WTC11 (cell line): ENCODE measurements around the gene GNA14. TPM values are rescaled to one million over a fixed set of nuclear protein-coding genes. Genes with fewer than 3 reads are reported as not detected.

Source experiments
- ATAC-seq: fragments of 200-7000 bp; cut with Tn5 transposase; 2 replicates; pipeline ENCODE4 v1.10.0; 2021; ENCODE audit warnings: mild to moderate bottlenecking, moderate library complexity
- CTCF ChIA-PET: fragments of 300-600 bp; sonication (Branson Sonifier 250); formaldehyde crosslinking; loops from one replicate; lab custom pipeline; 2021; ENCODE audit warnings: antibody characterized with exemption; lab: Charles Lee
- POLR2A ChIA-PET: fragments of 350-600 bp; sonication (Branson Sonifier 250); formaldehyde crosslinking; loops from one replicate; lab custom pipeline; 2021; ENCODE audit warnings: antibody characterized with exemption; lab: Charles Lee
- DNase-seq: peaks from one replicate; pipeline ENCODE4 v3.0.0; 2021; ENCODE audit warnings: low spot score
- H3K27ac Mint-ChIP-seq: 2 replicates; pipeline ENCODE4 v1.8.0; 2021; ENCODE audit warnings: mixed read lengths
- H3K27me3 Mint-ChIP-seq: 2 replicates; pipeline ENCODE4 v1.8.0; 2021; ENCODE audit warnings: low read depth, mild to moderate bottlenecking, moderate library complexity, mixed read lengths
- H3K36me3 Mint-ChIP-seq: 2 replicates; pipeline ENCODE4 v1.8.0; 2021; ENCODE audit warnings: mixed read lengths
- H3K4me1 Mint-ChIP-seq: 2 replicates; pipeline ENCODE4 v1.8.0; 2022; ENCODE audit warnings: mixed read lengths
- H3K4me3 Mint-ChIP-seq: 2 replicates; pipeline ENCODE4 v1.8.0; 2021; ENCODE audit warnings: mild to moderate bottlenecking, moderate library complexity, mixed read lengths
- H3K9me3 Mint-ChIP-seq: 2 replicates; pipeline ENCODE4 v1.8.0; 2021; ENCODE audit warnings: mixed read lengths
- GABPB1 ChIP-seq: sonication (generic); formaldehyde crosslinking; IDR thresholded peaks from 2 replicates; pipeline ENCODE4 v1.8.1; 2023; ENCODE audit warnings: mild to moderate bottlenecking, missing genetic modification reagents
- IRF2 ChIP-seq: sonication (generic); formaldehyde crosslinking; IDR thresholded peaks from 2 replicates; pipeline ENCODE4 v1.8.0; 2022; ENCODE audit warnings: low read depth, missing genetic modification reagents, borderline replicate concordance
- NFYB ChIP-seq: sonication (generic); formaldehyde crosslinking; conservative IDR thresholded peaks from 2 replicates; pipeline ENCODE4 v1.8.0; 2022; ENCODE audit warnings: low read depth, missing genetic modification reagents
- RELA ChIP-seq: sonication (generic); formaldehyde crosslinking; IDR thresholded peaks from 2 replicates; pipeline ENCODE4 v1.8.1; 2022; ENCODE audit warnings: missing genetic modification reagents, mild to moderate bottlenecking, borderline replicate concordance
- SMAD3 ChIP-seq: sonication (generic); formaldehyde crosslinking; IDR thresholded peaks from 2 replicates; pipeline ENCODE4 v1.8.0; 2022; ENCODE audit warnings: missing genetic modification reagents, mild to moderate bottlenecking, borderline replicate concordance
- SP1 ChIP-seq: sonication (generic); formaldehyde crosslinking; conservative IDR thresholded peaks from 2 replicates; pipeline ENCODE4 v1.8.1; 2022; ENCODE audit warnings: missing genetic modification reagents
- TEAD4 ChIP-seq: sonication (generic); formaldehyde crosslinking; IDR thresholded peaks from 2 replicates; pipeline ENCODE4 v1.8.0; 2022; ENCODE audit warnings: mild to moderate bottlenecking, missing genetic modification reagents
- ZNF263 ChIP-seq: sonication (generic); formaldehyde crosslinking; IDR thresholded peaks from 2 replicates; pipeline ENCODE4 v1.8.1; 2022; ENCODE audit warnings: low read depth, mild to moderate bottlenecking, moderate library complexity, missing genetic modification reagents
- ZNF317 ChIP-seq: sonication (generic); formaldehyde crosslinking; IDR thresholded peaks from 2 replicates; pipeline ENCODE4 v1.8.1; 2023; ENCODE audit warnings: low read depth, mild to moderate bottlenecking, moderate library complexity, missing genetic modification reagents, borderline replicate concordance
- ZNF396 ChIP-seq: fragments of 250-450 bp; sonication (Bioruptor Pico); IDR thresholded peaks from 2 replicates; pipeline ENCODE4 v1.8.0; 2021; ENCODE audit warnings: mild to moderate bottlenecking, moderate library complexity, borderline replicate concordance
- ZNF423 ChIP-seq: fragments of 250-450 bp; sonication (Bioruptor Pico); IDR thresholded peaks from 2 replicates; pipeline ENCODE4 v2.1.2; 2022; ENCODE audit warnings: mild to moderate bottlenecking, moderate library complexity
- total RNA-seq: library from RNA; stranded (reverse); gene quantifications from 3 replicates; pipeline ENCODE4 v1.2.3, GENCODE V29; 2021
- TF ChIP-seq, protein P1 (sequence below): sonication (generic); formaldehyde crosslinking; conservative IDR thresholded peaks from 2 replicates; pipeline ENCODE4 v1.8.1; 2023; ENCODE audit warnings: mild to moderate bottlenecking, low read depth, missing genetic modification reagents, moderate library complexity
- TF ChIP-seq, protein P2 (sequence below): sonication (generic); formaldehyde crosslinking; conservative IDR thresholded peaks from 2 replicates; pipeline ENCODE4 v1.8.1; 2022; ENCODE audit warnings: mild to moderate bottlenecking, missing genetic modification reagents
- TF ChIP-seq, protein P3 (sequence below): sonication (generic); formaldehyde crosslinking; IDR thresholded peaks from 2 replicates; pipeline ENCODE4 v1.8.1; 2023; ENCODE audit warnings: mild to moderate bottlenecking, missing genetic modification reagents
- TF ChIP-seq, protein P4 (sequence below): sonication (generic); formaldehyde crosslinking; IDR thresholded peaks from 2 replicates; pipeline ENCODE4 v1.8.1; 2022; ENCODE audit warnings: low read depth, mild to moderate bottlenecking, moderate library complexity, missing genetic modification reagents, borderline replicate concordance
- TF ChIP-seq, protein P5 (sequence below): fragments of 250-450 bp; sonication (Bioruptor Pico); IDR thresholded peaks from 2 replicates; pipeline ENCODE4 v1.9.0; 2021; ENCODE audit warnings: mild to moderate bottlenecking, borderline replicate concordance

GNA14 gene
- total RNA-seq, 1 experiment from 2014 or later, result 26.7 TPM

DNA sequence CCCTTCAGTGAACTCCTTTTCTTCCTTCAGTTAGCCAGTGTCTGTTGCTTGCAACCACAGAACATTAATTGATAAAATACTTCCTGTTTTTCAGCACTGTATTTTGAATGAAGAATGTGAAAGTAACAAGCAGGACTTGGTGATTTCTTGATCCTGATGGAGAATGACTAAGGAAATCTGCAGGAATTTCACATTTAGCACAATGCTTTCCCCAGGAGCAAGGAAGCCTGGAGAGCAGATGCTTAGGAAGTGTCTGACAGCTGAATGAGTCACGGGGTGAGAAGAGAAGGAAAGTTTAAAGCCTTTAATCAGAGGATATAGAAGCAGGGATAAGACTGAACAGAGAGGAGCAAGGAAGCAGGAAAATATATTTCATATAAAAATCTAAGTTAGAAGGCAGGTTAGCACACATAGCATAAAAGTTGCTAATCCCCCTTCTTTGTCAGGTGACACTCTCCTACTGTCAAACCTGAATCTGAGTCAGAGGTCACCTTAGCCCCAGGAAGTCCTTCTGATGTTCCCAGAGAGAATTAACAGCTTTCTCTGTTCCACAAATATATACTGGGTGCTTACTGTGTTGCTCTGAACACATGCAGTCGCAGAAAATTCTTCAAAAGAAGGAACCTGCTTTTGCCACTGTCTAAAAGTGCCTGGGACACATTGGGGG, 59.7 kb downstream of the GNA14 start (continued):
- TF ChIP-seq ZNF423 (CRISPR knock-in tag), result no peak

DNA sequence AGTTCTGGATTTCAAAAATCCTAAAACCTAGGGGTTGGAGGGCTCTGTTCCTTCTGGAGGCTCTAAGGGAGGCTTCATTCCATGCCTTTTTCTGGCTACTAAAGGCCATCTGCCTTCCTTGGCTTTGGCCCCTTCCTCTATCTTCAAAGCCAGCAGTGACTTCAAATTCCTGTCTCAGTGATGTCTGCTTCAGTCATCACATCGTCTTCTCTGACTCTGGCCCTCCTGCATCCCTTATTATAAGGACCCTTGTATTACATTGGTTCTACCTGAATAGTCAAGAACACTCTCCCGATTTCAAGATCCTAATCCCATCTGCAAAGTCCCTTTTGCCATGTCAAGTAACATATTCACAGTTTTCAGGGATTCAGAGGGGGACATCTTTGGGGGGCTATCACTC, 60.3 kb downstream of the GNA14 start:
- TF ChIP-seq IRF2 (CRISPR knock-in tag) (no peak), RELA (CRISPR knock-in tag) (no peak), GABPB1 (CRISPR knock-in tag) (no peak), ZNF396 (CRISPR knock-in tag) (no peak), TEAD4 (CRISPR knock-in tag) (no peak), ZNF317 (no peak), SMAD3 (CRISPR knock-in tag) (no peak), ZNF263 (CRISPR knock-in tag) (no peak), SP1 (CRISPR knock-in tag) (no peak), NFYB (no peak)
- TF ChIP-seq, protein P1, sequence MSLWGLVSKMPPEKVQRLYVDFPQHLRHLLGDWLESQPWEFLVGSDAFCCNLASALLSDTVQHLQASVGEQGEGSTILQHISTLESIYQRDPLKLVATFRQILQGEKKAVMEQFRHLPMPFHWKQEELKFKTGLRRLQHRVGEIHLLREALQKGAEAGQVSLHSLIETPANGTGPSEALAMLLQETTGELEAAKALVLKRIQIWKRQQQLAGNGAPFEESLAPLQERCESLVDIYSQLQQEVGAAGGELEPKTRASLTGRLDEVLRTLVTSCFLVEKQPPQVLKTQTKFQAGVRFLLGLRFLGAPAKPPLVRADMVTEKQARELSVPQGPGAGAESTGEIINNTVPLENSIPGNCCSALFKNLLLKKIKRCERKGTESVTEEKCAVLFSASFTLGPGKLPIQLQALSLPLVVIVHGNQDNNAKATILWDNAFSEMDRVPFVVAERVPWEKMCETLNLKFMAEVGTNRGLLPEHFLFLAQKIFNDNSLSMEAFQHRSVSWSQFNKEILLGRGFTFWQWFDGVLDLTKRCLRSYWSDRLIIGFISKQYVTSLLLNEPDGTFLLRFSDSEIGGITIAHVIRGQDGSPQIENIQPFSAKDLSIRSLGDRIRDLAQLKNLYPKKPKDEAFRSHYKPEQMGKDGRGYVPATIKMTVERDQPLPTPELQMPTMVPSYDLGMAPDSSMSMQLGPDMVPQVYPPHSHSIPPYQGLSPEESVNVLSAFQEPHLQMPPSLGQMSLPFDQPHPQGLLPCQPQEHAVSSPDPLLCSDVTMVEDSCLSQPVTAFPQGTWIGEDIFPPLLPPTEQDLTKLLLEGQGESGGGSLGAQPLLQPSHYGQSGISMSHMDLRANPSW, result no peak
- TF ChIP-seq, protein P2, sequence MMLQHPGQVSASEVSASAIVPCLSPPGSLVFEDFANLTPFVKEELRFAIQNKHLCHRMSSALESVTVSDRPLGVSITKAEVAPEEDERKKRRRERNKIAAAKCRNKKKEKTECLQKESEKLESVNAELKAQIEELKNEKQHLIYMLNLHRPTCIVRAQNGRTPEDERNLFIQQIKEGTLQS (CRISPR knock-in tag), result no peak
- TF ChIP-seq, protein P3, sequence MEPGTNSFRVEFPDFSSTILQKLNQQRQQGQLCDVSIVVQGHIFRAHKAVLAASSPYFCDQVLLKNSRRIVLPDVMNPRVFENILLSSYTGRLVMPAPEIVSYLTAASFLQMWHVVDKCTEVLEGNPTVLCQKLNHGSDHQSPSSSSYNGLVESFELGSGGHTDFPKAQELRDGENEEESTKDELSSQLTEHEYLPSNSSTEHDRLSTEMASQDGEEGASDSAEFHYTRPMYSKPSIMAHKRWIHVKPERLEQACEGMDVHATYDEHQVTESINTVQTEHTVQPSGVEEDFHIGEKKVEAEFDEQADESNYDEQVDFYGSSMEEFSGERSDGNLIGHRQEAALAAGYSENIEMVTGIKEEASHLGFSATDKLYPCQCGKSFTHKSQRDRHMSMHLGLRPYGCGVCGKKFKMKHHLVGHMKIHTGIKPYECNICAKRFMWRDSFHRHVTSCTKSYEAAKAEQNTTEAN (CRISPR knock-in tag), result no peak
- TF ChIP-seq, protein P4, sequence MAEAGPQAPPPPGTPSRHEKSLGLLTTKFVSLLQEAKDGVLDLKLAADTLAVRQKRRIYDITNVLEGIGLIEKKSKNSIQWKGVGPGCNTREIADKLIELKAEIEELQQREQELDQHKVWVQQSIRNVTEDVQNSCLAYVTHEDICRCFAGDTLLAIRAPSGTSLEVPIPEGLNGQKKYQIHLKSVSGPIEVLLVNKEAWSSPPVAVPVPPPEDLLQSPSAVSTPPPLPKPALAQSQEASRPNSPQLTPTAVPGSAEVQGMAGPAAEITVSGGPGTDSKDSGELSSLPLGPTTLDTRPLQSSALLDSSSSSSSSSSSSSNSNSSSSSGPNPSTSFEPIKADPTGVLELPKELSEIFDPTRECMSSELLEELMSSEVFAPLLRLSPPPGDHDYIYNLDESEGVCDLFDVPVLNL (CRISPR knock-in tag), result no peak
- TF ChIP-seq, protein P5, sequence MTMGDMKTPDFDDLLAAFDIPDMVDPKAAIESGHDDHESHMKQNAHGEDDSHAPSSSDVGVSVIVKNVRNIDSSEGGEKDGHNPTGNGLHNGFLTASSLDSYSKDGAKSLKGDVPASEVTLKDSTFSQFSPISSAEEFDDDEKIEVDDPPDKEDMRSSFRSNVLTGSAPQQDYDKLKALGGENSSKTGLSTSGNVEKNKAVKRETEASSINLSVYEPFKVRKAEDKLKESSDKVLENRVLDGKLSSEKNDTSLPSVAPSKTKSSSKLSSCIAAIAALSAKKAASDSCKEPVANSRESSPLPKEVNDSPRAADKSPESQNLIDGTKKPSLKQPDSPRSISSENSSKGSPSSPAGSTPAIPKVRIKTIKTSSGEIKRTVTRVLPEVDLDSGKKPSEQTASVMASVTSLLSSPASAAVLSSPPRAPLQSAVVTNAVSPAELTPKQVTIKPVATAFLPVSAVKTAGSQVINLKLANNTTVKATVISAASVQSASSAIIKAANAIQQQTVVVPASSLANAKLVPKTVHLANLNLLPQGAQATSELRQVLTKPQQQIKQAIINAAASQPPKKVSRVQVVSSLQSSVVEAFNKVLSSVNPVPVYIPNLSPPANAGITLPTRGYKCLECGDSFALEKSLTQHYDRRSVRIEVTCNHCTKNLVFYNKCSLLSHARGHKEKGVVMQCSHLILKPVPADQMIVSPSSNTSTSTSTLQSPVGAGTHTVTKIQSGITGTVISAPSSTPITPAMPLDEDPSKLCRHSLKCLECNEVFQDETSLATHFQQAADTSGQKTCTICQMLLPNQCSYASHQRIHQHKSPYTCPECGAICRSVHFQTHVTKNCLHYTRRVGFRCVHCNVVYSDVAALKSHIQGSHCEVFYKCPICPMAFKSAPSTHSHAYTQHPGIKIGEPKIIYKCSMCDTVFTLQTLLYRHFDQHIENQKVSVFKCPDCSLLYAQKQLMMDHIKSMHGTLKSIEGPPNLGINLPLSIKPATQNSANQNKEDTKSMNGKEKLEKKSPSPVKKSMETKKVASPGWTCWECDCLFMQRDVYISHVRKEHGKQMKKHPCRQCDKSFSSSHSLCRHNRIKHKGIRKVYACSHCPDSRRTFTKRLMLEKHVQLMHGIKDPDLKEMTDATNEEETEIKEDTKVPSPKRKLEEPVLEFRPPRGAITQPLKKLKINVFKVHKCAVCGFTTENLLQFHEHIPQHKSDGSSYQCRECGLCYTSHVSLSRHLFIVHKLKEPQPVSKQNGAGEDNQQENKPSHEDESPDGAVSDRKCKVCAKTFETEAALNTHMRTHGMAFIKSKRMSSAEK, result no peak
- DNase-seq, result no peak
- peaks cover 73% of the 10 kb centered on the region for H3K4me1 Mint-ChIP-seq
- H3K27me3 Mint-ChIP-seq, result no peaks in the 10 kb centered on the region
- CTCF ChIA-PET, result no interaction called here
- no peaks in the 10 kb centered on the region for H3K9me3 Mint-ChIP-seq
- peak overlapping the region; percentile 27 for H3K27ac Mint-ChIP-seq
- no peak for ATAC-seq
- POLR2A ChIA-PET, result no interaction called here
- H3K36me3 Mint-ChIP-seq, result peaks cover 4% of the 10 kb centered on the region
- no peak overlapping the region for H3K4me3 Mint-ChIP-seq
